ENCODE data around the gene RNF114. TPM values are rescaled to one million over a fixed set of nuclear protein-coding genes. Genes with fewer than 3 reads are reported as not detected.
"Not testable (repeated sequence)": the region's sequence is repeated elsewhere in the genome, so short reads cannot be mapped to it uniquely, and the experiment has no call there.

RNF114 gene
- total RNA-seq, 1 donor from 2014 or later, result 62.7 TPM

DNA sequence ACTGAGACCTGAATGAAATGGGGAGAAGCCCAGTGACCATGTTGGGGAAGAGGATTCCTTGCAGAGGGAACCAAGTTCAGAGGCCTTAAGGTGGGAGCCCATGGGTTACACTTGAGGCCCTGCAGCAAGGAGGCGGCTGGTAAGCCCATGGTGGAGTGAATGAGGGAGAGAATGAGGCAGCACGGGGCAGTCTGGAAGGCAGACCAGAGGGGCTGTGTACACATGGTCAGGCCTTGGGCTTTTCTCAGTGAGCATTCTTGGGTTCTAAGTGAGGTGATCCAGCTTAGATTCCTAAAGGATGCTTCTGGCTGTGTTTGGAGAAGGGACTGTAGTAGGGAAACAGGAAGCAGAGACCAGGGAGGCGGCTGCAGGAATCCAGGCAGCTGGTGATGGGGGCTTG is 19.0 kb downstream of the RNF114 start:
- H3K9ac ChIP-seq (ENCODE audit: low read length), result no peak overlapping the region
- H2AFZ ChIP-seq (ENCODE audit: low read depth, low read length), result no peak overlapping the region
- H3K9me3 ChIP-seq (ENCODE audit: insufficient read depth, low read depth, low read length), result no peaks in the 10 kb centered on the region
- H3K27me3 ChIP-seq (ENCODE audit: insufficient read depth, low read length), result no peaks in the 10 kb centered on the region
- no peak overlapping the region for H3K4me2 ChIP-seq (ENCODE audit: low read length)
- no peaks in the 10 kb centered on the region for H3K9me3 Mint-ChIP-seq (ENCODE audit: unreplicated experiment)
- H3K79me2 ChIP-seq (ENCODE audit: insufficient read depth, low read length), result peaks cover 24% of the 10 kb centered on the region
- no peak overlapping the region for H3K4me3 ChIP-seq (ENCODE audit: insufficient read depth, low read depth, low read length)
- no peaks in the 10 kb centered on the region for H3K27me3 Mint-ChIP-seq (ENCODE audit: low read depth, unreplicated experiment)
- H3K4me1 ChIP-seq (ENCODE audit: insufficient read depth, low read length), result peaks cover 21% of the 10 kb centered on the region
- peaks cover 40% of the 10 kb centered on the region for H3K36me3 Mint-ChIP-seq (ENCODE audit: low read depth, unreplicated experiment)
- H4K20me1 ChIP-seq (ENCODE audit: insufficient read depth, low read length), result no peaks in the 10 kb centered on the region
- H3K4me3 Mint-ChIP-seq (ENCODE audit: unreplicated experiment), result no peak overlapping the region
- no peak overlapping the region for H3K27ac ChIP-seq (ENCODE audit: low read depth, low read length)
- H3K36me3 ChIP-seq (ENCODE audit: insufficient read depth, low read length), result peaks cover 34% of the 10 kb centered on the region
- FAIRE-seq, result no peak
- peak overlapping the region; percentile 66 for H3K27ac Mint-ChIP-seq (ENCODE audit: unreplicated experiment)
- TF ChIP-seq, protein P1, sequence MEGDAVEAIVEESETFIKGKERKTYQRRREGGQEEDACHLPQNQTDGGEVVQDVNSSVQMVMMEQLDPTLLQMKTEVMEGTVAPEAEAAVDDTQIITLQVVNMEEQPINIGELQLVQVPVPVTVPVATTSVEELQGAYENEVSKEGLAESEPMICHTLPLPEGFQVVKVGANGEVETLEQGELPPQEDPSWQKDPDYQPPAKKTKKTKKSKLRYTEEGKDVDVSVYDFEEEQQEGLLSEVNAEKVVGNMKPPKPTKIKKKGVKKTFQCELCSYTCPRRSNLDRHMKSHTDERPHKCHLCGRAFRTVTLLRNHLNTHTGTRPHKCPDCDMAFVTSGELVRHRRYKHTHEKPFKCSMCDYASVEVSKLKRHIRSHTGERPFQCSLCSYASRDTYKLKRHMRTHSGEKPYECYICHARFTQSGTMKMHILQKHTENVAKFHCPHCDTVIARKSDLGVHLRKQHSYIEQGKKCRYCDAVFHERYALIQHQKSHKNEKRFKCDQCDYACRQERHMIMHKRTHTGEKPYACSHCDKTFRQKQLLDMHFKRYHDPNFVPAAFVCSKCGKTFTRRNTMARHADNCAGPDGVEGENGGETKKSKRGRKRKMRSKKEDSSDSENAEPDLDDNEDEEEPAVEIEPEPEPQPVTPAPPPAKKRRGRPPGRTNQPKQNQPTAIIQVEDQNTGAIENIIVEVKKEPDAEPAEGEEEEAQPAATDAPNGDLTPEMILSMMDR (IDR thresholded peaks at IDR 0.05; ENCODE audit: insufficient read depth, low read depth, low read length), result no peak
- no peak for TF ChIP-seq EZH2 (IDR thresholded peaks at IDR 0.05; ENCODE audit: insufficient read depth, low read length)
- peaks cover 4% of the 10 kb centered on the region for H3K4me1 Mint-ChIP-seq (ENCODE audit: low read depth, unreplicated experiment)
- no peak for DNase-seq (ENCODE audit: low read depth)

DNA sequence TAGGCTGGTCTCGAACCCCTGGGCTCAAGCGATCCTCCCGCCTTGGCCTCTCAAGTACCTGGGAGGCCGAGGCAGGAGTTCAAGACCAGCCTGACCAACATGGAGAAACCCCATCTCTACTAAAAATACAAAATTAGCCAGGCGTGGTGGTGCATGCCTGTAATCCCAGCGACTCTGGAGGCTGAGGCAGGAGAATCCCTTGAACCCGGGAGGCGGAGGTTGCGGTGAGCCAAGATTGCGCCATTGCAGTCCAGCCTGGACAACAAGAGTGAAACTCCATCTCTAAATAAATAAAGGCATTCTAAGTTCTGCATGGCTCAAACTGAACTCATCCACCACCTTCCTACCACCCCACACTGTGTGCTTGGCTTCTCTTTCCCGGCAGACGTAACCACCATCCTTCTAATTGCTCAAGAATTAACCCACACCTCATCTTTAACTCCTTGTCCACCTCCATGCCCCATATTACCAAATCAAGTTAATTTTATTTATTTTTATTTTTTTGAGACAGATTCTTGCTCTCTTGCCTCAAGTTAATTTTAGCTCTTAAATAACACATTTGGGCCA is 19.7 kb downstream of the RNF114 start:
- Histone ChIP-seq H3K4me1 (ENCODE audit: insufficient read depth, low read length) (peaks cover 14% of the 10 kb centered on the region), H3K79me2 (ENCODE audit: insufficient read depth, low read length) (peaks cover 24% of the 10 kb centered on the region), H3K36me3 (ENCODE audit: insufficient read depth, low read length) (peaks cover 34% of the 10 kb centered on the region)
- not testable (repeated sequence) for H3K27me3 ChIP-seq (ENCODE audit: insufficient read depth, low read length); H3K27me3 Mint-ChIP-seq (ENCODE audit: low read depth, unreplicated experiment); H3K4me2 ChIP-seq (ENCODE audit: low read length); H4K20me1 ChIP-seq (ENCODE audit: insufficient read depth, low read length); H3K9ac ChIP-seq (ENCODE audit: low read length); H2AFZ ChIP-seq (ENCODE audit: low read depth, low read length); H3K4me3 ChIP-seq (ENCODE audit: insufficient read depth, low read depth, low read length); H3K9me3 ChIP-seq (ENCODE audit: insufficient read depth, low read depth, low read length); DNase-seq (ENCODE audit: low read depth); H3K27ac Mint-ChIP-seq (ENCODE audit: unreplicated experiment); H3K4me3 Mint-ChIP-seq (ENCODE audit: unreplicated experiment); H3K9me3 Mint-ChIP-seq (ENCODE audit: unreplicated experiment); H3K27ac ChIP-seq (ENCODE audit: low read depth, low read length); FAIRE-seq; H3K4me1 Mint-ChIP-seq (ENCODE audit: low read depth, unreplicated experiment)
- H3K36me3 Mint-ChIP-seq (ENCODE audit: low read depth, unreplicated experiment), result peaks cover 38% of the 10 kb centered on the region

DNA sequence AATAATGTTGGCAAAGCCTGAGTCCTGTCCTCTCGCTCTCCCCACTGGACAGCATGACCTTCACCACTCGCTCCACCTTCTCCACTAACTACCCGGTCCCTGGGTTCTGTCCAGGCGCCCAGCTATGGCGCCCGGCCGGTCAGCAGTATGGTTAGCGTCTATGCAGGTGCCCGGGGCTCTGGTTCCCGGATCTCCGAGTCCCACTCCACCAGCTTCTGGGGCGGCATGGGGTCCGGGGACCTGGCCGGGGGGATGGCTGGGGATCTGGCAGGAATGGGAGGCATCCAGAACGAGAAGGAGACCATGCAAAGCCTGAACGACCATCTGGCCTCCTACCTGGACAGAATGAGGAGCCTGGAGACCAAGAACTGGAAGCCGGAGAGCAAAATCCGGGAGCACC is 20.5 kb downstream of the RNF114 start:
- Mint-ChIP-seq H3K9me3 (ENCODE audit: unreplicated experiment) (no peaks in the 10 kb centered on the region), H3K36me3 (ENCODE audit: low read depth, unreplicated experiment) (peaks cover 37% of the 10 kb centered on the region), H3K27me3 (ENCODE audit: low read depth, unreplicated experiment) (no peaks in the 10 kb centered on the region), H3K4me1 (ENCODE audit: low read depth, unreplicated experiment) (no peaks in the 10 kb centered on the region), H3K27ac (ENCODE audit: unreplicated experiment) (no peak overlapping the region), H3K4me3 (ENCODE audit: unreplicated experiment) (no peak overlapping the region)
- no peak for TF ChIP-seq EZH2 (IDR thresholded peaks at IDR 0.05; ENCODE audit: insufficient read depth, low read length)
- TF ChIP-seq, protein P1 (IDR thresholded peaks at IDR 0.05; ENCODE audit: insufficient read depth, low read depth, low read length), result no peak
- Histone ChIP-seq H2AFZ (ENCODE audit: low read depth, low read length) (no peak overlapping the region), H3K4me3 (ENCODE audit: insufficient read depth, low read depth, low read length) (no peak overlapping the region), H4K20me1 (ENCODE audit: insufficient read depth, low read length) (no peaks in the 10 kb centered on the region), H3K27ac (ENCODE audit: low read depth, low read length) (no peak overlapping the region), H3K4me1 (ENCODE audit: insufficient read depth, low read length) (peaks cover 6% of the 10 kb centered on the region), H3K27me3 (ENCODE audit: insufficient read depth, low read length) (no peaks in the 10 kb centered on the region), H3K79me2 (ENCODE audit: insufficient read depth, low read length) (peaks cover 24% of the 10 kb centered on the region), H3K4me2 (ENCODE audit: low read length) (no peak overlapping the region), H3K36me3 (ENCODE audit: insufficient read depth, low read length) (peaks cover 33% of the 10 kb centered on the region), H3K9ac (ENCODE audit: low read length) (no peak overlapping the region), H3K9me3 (ENCODE audit: insufficient read depth, low read depth, low read length) (no peaks in the 10 kb centered on the region)
- FAIRE-seq, result no peak
- no peak for DNase-seq (ENCODE audit: low read depth)

DNA sequence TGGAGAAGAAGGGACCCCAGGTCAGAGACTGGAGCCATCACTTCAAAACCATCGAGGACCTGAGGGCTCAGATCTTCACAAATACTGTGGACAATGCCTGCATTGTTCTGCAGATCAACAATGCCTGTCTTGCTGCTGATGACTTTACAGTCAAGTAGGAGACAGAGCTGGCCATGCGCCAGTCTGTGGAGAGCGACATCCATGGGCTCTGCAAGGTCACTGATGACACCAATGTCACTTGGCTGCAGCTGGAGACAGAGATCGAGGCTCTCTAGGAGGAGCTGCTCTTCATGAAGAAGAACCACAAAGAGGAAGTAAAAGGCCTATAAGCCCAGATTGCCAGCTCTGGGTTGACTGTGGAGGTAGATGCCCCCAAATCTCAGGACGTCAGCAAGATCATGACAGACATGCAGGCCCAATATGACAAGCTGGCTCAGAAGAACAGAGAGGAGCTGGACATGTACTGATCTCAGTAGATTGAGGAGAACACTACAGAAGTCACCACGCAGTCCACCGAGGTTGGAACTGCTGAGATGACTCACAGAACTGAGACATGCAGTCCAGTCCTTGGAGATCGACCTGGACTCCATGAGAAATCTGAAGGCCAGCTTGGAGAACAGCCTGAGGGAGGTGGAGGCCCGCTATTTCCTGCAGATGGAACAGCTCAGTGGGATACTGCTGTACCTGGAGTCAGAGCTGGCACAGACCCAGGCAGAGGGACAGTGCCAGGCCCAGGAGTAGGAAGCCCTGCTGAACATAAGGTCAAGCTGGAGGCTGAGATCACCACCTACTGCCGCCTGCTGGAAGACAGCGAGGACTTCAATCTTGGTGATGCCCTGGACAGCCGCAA is 21.1 kb downstream of the RNF114 start:
- not testable (repeated sequence) for H3K27ac ChIP-seq (ENCODE audit: low read depth, low read length); H3K9me3 Mint-ChIP-seq (ENCODE audit: unreplicated experiment); H3K27me3 Mint-ChIP-seq (ENCODE audit: low read depth, unreplicated experiment); H3K27me3 ChIP-seq (ENCODE audit: insufficient read depth, low read length); H3K4me1 ChIP-seq (ENCODE audit: insufficient read depth, low read length); H2AFZ ChIP-seq (ENCODE audit: low read depth, low read length); H4K20me1 ChIP-seq (ENCODE audit: insufficient read depth, low read length); H3K4me1 Mint-ChIP-seq (ENCODE audit: low read depth, unreplicated experiment); H3K4me2 ChIP-seq (ENCODE audit: low read length); H3K4me3 Mint-ChIP-seq (ENCODE audit: unreplicated experiment); H3K9ac ChIP-seq (ENCODE audit: low read length); DNase-seq (ENCODE audit: low read depth); H3K27ac Mint-ChIP-seq (ENCODE audit: unreplicated experiment); H3K4me3 ChIP-seq (ENCODE audit: insufficient read depth, low read depth, low read length); H3K9me3 ChIP-seq (ENCODE audit: insufficient read depth, low read depth, low read length); FAIRE-seq
- peaks cover 27% of the 10 kb centered on the region for H3K36me3 ChIP-seq (ENCODE audit: insufficient read depth, low read length)
- H3K36me3 Mint-ChIP-seq (ENCODE audit: low read depth, unreplicated experiment), result peaks cover 33% of the 10 kb centered on the region
- peaks cover 18% of the 10 kb centered on the region for H3K79me2 ChIP-seq (ENCODE audit: insufficient read depth, low read length)
